KOPT-K1 (cell line): ENCODE results near the gene EMID1.
A peak's percentile ranks its signal among the peaks of the same experiment; 100 is the strongest.

Experiments used
- H3K27ac ChIP-seq: fragments of 200-600 bp; sonication (generic); 2 replicates; pipeline ENCODE4 v1.5.1; 2016; ENCODE audit warnings: antibody characterized with exemption, mild to moderate bottlenecking, low read depth, low read length; ENCODE audit not compliant: poor library complexity, severe bottlenecking
- H3K36me3 ChIP-seq: fragments of 200-600 bp; sonication (generic); 2 replicates; pipeline ENCODE4 v1.5.1; 2017; ENCODE audit warnings: antibody characterized with exemption, mild to moderate bottlenecking, low read length, moderate library complexity; ENCODE audit not compliant: insufficient read depth
- H3K9me3 ChIP-seq: fragments of 200-600 bp; sonication (generic); 2 replicates; pipeline ENCODE4 v1.5.1; 2017; ENCODE audit warnings: antibody characterized with exemption, low read length, mild to moderate bottlenecking; ENCODE audit not compliant: insufficient read depth, poor library complexity, severe bottlenecking

EMID1 gene

GRCh38 chr22:29184849-29185490 is 20.7 kb upstream of the EMID1 start:
- Histone ChIP-seq H3K27ac (no peak overlapping the region), H3K9me3 (no peaks in the 10 kb centered on the region), H3K36me3 (peaks cover 27% of the 10 kb centered on the region; the same call in 1 of the 2 replicates)

- H3K27ac ChIP-seq: no peak overlapping the region
- H3K9me3 ChIP-seq: no peaks in the 10 kb centered on the region
- peaks cover 13% of the 10 kb centered on the region; the same call in 1 of the 2 replicates for H3K36me3 ChIP-seq
These were observed 19.4 kb upstream of the EMID1 start for GRCh38 chr22:29186302-29186701.

- Histone ChIP-seq H3K27ac (no peak overlapping the region), H3K9me3 (no peaks in the 10 kb centered on the region), H3K36me3 (peaks cover 11% of the 10 kb centered on the region; the same call in 1 of the 2 replicates)
These were observed 17.9 kb upstream of the EMID1 start for GRCh38 chr22:29187831-29188230.

GRCh38 chr22:29190051-29190450 is 15.6 kb upstream of the EMID1 start:
- peaks cover 8% of the 10 kb centered on the region for H3K9me3 ChIP-seq

GRCh38 chr22:29190918-29191317 is 14.8 kb upstream of the EMID1 start:
- Histone ChIP-seq H3K27ac (no peak overlapping the region), H3K36me3 (peaks cover 4% of the 10 kb centered on the region; the same call in 1 of the 2 replicates), H3K9me3 (peaks cover 9% of the 10 kb centered on the region)

More at GRCh38 chr22:29190051-29190450, 15.6 kb upstream of the EMID1 start:
- Histone ChIP-seq H3K27ac (no peak overlapping the region), H3K36me3 (peaks cover 4% of the 10 kb centered on the region; the same call in 1 of the 2 replicates)

GRCh38 chr22:29193021-29193420 is 12.7 kb upstream of the EMID1 start:
- H3K36me3 ChIP-seq: peaks cover 13% of the 10 kb centered on the region; the same call in 1 of the 2 replicates
- peaks cover 9% of the 10 kb centered on the region for H3K9me3 ChIP-seq
- H3K27ac ChIP-seq: no peak overlapping the region

- Histone ChIP-seq H3K9me3 (peaks cover 9% of the 10 kb centered on the region), H3K27ac (no peak overlapping the region), H3K36me3 (peaks cover 20% of the 10 kb centered on the region; the same call in 1 of the 2 replicates)
These were observed 11.5 kb upstream of the EMID1 start for GRCh38 chr22:29194184-29194583.

- H3K27ac ChIP-seq: peak overlapping the region; percentile 73
- H3K36me3 ChIP-seq: peaks cover 31% of the 10 kb centered on the region; the same call in 1 of the 2 replicates
- peaks cover 9% of the 10 kb centered on the region for H3K9me3 ChIP-seq
These were observed 10.4 kb upstream of the EMID1 start for GRCh38 chr22:29195118-29195963.

GRCh38 chr22:29195964-29196666 is 9.6 kb upstream of the EMID1 start:
- peaks cover 9% of the 10 kb centered on the region for H3K9me3 ChIP-seq
- H3K27ac ChIP-seq: peak overlapping the region; percentile 73
- peaks cover 37% of the 10 kb centered on the region; the same call in 1 of the 2 replicates for H3K36me3 ChIP-seq

- Histone ChIP-seq H3K27ac (no peak overlapping the region), H3K9me3 (peaks cover 9% of the 10 kb centered on the region), H3K36me3 (peaks cover 37% of the 10 kb centered on the region; the same call in 1 of the 2 replicates)
These were observed 8.6 kb upstream of the EMID1 start for GRCh38 chr22:29197096-29197495.

- H3K9me3 ChIP-seq: peaks cover 9% of the 10 kb centered on the region
- H3K36me3 ChIP-seq: peaks cover 33% of the 10 kb centered on the region; the same call in 1 of the 2 replicates
- H3K27ac ChIP-seq: no peak overlapping the region
These were observed 7.5 kb upstream of the EMID1 start for GRCh38 chr22:29198240-29198639.

- Histone ChIP-seq H3K9me3 (peaks cover 3% of the 10 kb centered on the region), H3K27ac (peak overlapping the region; percentile 98), H3K36me3 (peaks cover 33% of the 10 kb centered on the region; the same call in 1 of the 2 replicates)
These were observed 5.8 kb upstream of the EMID1 start for GRCh38 chr22:29199702-29200400.

- peak overlapping the region; percentile 98 for H3K27ac ChIP-seq
- H3K36me3 ChIP-seq: peaks cover 33% of the 10 kb centered on the region; the same call in 1 of the 2 replicates
- H3K9me3 ChIP-seq: no peaks in the 10 kb centered on the region
These were observed 4.8 kb upstream of the EMID1 start for GRCh38 chr22:29200901-29201300.

- peak overlapping the region; percentile 98 for H3K27ac ChIP-seq
- H3K36me3 ChIP-seq: peaks cover 33% of the 10 kb centered on the region; the same call in 1 of the 2 replicates
- no peaks in the 10 kb centered on the region for H3K9me3 ChIP-seq
These were observed 3.9 kb upstream of the EMID1 start for GRCh38 chr22:29201782-29202181.
